ENCODE data around the gene RPL37A.

The RPL37A gene

GRCh38 chr2:216537366-216537765, 38.7 kb downstream of the RPL37A start:
- no peak for TF ChIP-seq CTCF (IDR thresholded peaks at IDR 0.05; ENCODE audit: borderline replicate concordance, insufficient read depth, low read depth, low read length)
- H3K4me3 ChIP-seq (ENCODE audit: low read depth, low read length) = no peak overlapping the region

GRCh38 chr2:216538538-216538937, 39.9 kb downstream of the RPL37A start:
- no peak for TF ChIP-seq CTCF (IDR thresholded peaks at IDR 0.05; ENCODE audit: borderline replicate concordance, insufficient read depth, low read depth, low read length)

GRCh38 chr2:216539120-216539519, 40.5 kb downstream of the RPL37A start:
- TF ChIP-seq CTCF (IDR thresholded peaks at IDR 0.05; ENCODE audit: borderline replicate concordance, insufficient read depth, low read depth, low read length) = no peak
- no peak overlapping the region for H3K4me3 ChIP-seq (ENCODE audit: low read depth, low read length)

More at GRCh38 chr2:216538538-216538937, 39.9 kb downstream of the RPL37A start:
- H3K4me3 ChIP-seq (ENCODE audit: low read depth, low read length) = no peak overlapping the region

- no peak overlapping the region for H3K4me3 ChIP-seq (ENCODE audit: low read depth, low read length)
- TF ChIP-seq CTCF (IDR thresholded peaks at IDR 0.05; ENCODE audit: borderline replicate concordance, insufficient read depth, low read depth, low read length) = no peak
These were observed 41.2 kb downstream of the RPL37A start for GRCh38 chr2:216539791-216540241.

- TF ChIP-seq CTCF (IDR thresholded peaks at IDR 0.05; ENCODE audit: borderline replicate concordance, insufficient read depth, low read depth, low read length) = no peak
- H3K4me3 ChIP-seq (ENCODE audit: low read depth, low read length) = no peak overlapping the region
These were observed 42.3 kb downstream of the RPL37A start for GRCh38 chr2:216540920-216541319.

- no peak overlapping the region for H3K4me3 ChIP-seq (ENCODE audit: low read depth, low read length)
- TF ChIP-seq CTCF (IDR thresholded peaks at IDR 0.05; ENCODE audit: borderline replicate concordance, insufficient read depth, low read depth, low read length) = no peak
These were observed 42.9 kb downstream of the RPL37A start for GRCh38 chr2:216541505-216541904.

- H3K4me3 ChIP-seq (ENCODE audit: low read depth, low read length) = no peak overlapping the region
- no peak for TF ChIP-seq CTCF (IDR thresholded peaks at IDR 0.05; ENCODE audit: borderline replicate concordance, insufficient read depth, low read depth, low read length)
These were observed 46.7 kb downstream of the RPL37A start for GRCh38 chr2:216545359-216545758.
